ENCODE results near the gene ITGBL1. TPM values are rescaled to one million over a fixed set of nuclear protein-coding genes. Genes with fewer than 3 reads are reported as not detected.

The ITGBL1 gene
- total RNA-seq, 1 donor: 398 TPM

DNA sequence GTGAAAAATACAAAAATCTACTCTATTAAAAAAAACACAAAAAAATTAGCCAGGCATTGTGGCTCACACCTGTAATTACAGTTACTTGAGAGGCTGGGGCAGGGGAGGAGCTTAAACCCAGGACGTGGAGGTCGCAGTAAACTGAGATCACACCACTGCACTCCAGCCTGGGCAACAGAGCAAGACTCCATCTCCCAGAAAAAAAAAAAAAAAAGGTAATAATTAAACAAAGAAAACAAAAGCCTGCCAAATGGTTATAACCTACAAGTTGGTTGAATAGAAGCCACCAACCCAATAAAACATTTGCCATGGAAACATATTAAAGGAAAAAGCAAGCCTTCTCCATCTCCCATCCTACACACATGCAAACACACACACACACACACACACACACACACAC lies 255.2 kb downstream of the ITGBL1 start:
- Histone ChIP-seq H3K4me3 (ENCODE audit: insufficient read depth, low read length) (no peak overlapping the region), H2AFZ (ENCODE audit: low read length) (no peak overlapping the region), H4K20me1 (ENCODE audit: insufficient read depth, low read length) (peaks cover 12% of the 10 kb centered on the region), H3K36me3 (ENCODE audit: insufficient read depth, low read length) (peaks cover 48% of the 10 kb centered on the region), H3K4me1 (ENCODE audit: insufficient read depth, low read length) (peaks cover 17% of the 10 kb centered on the region), H3K9me3 (ENCODE audit: low read depth, low read length) (no peaks in the 10 kb centered on the region), H3K79me2 (ENCODE audit: insufficient read depth, low read length) (no peaks in the 10 kb centered on the region), H3K4me2 (ENCODE audit: insufficient read depth, low read length) (no peak overlapping the region), H3K27ac (ENCODE audit: low read depth, low read length) (no peak overlapping the region), H3K27me3 (ENCODE audit: insufficient read depth, low read length) (no peaks in the 10 kb centered on the region)
- TF ChIP-seq, protein P1, sequence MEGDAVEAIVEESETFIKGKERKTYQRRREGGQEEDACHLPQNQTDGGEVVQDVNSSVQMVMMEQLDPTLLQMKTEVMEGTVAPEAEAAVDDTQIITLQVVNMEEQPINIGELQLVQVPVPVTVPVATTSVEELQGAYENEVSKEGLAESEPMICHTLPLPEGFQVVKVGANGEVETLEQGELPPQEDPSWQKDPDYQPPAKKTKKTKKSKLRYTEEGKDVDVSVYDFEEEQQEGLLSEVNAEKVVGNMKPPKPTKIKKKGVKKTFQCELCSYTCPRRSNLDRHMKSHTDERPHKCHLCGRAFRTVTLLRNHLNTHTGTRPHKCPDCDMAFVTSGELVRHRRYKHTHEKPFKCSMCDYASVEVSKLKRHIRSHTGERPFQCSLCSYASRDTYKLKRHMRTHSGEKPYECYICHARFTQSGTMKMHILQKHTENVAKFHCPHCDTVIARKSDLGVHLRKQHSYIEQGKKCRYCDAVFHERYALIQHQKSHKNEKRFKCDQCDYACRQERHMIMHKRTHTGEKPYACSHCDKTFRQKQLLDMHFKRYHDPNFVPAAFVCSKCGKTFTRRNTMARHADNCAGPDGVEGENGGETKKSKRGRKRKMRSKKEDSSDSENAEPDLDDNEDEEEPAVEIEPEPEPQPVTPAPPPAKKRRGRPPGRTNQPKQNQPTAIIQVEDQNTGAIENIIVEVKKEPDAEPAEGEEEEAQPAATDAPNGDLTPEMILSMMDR (IDR thresholded peaks at IDR 0.05; ENCODE audit: extremely low read depth, low read depth, low read length): no peak
- DNase-seq (ENCODE audit: insufficient read length, low spot score, missing footprints): no peak

DNA sequence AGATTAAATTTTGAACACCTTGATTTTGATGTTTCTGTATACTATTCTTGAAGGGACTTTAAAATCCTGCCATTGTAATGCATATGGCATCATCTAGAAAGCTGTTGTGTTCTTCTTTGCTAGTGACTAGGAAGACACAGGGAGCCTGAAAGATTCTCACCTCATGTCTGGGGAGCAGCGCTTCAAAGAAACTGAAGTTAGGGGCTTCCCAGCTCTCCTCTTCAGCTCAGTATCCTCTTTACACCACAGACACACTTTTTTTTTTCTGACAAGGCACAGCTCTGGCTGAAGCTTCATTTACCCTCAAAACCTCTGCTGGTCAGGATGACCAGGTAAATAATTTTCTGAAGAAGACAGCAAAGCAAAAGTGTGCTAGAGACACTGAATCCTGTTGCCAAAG lies 255.6 kb downstream of the ITGBL1 start:
- H3K79me2 ChIP-seq (ENCODE audit: insufficient read depth, low read length): no peaks in the 10 kb centered on the region
- H3K9me3 ChIP-seq (ENCODE audit: low read depth, low read length): no peaks in the 10 kb centered on the region
- peaks cover 52% of the 10 kb centered on the region for H3K36me3 ChIP-seq (ENCODE audit: insufficient read depth, low read length)
- no peak for DNase-seq (ENCODE audit: insufficient read length, low spot score, missing footprints)
- H3K27me3 ChIP-seq (ENCODE audit: insufficient read depth, low read length): no peaks in the 10 kb centered on the region
- H4K20me1 ChIP-seq (ENCODE audit: insufficient read depth, low read length): peaks cover 12% of the 10 kb centered on the region
- H3K27ac ChIP-seq (ENCODE audit: low read depth, low read length): no peak overlapping the region
- TF ChIP-seq, protein P1 (IDR thresholded peaks at IDR 0.05; ENCODE audit: extremely low read depth, low read depth, low read length): no peak
- no peak overlapping the region for H2AFZ ChIP-seq (ENCODE audit: low read length)
- H3K4me1 ChIP-seq (ENCODE audit: insufficient read depth, low read length): peaks cover 17% of the 10 kb centered on the region
- H3K4me3 ChIP-seq (ENCODE audit: insufficient read depth, low read length): no peak overlapping the region
- H3K4me2 ChIP-seq (ENCODE audit: insufficient read depth, low read length): no peak overlapping the region

DNA sequence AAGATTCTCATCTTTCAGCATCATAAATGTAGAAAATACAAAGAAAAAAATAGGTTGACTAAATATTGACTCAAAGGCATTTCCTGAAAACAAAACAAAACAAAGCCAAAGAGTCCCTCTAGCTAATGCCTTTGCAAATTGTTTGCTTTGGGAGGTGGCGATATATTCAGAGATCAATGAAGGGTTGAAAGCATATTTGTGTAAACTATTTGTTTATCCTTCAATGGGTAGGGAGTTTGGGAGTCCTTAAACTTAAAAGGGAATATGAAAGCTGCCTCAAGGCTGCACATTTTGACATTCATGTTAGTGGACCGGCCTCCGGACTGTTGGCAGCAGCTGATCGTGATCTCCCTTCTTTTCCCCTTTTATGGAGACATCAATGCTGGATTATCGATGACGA lies 257.5 kb downstream of the ITGBL1 start:
- TF ChIP-seq, protein P1 (IDR thresholded peaks at IDR 0.05; ENCODE audit: extremely low read depth, low read depth, low read length): no peak
- DNase-seq (ENCODE audit: insufficient read length, low spot score, missing footprints): no peak

DNA sequence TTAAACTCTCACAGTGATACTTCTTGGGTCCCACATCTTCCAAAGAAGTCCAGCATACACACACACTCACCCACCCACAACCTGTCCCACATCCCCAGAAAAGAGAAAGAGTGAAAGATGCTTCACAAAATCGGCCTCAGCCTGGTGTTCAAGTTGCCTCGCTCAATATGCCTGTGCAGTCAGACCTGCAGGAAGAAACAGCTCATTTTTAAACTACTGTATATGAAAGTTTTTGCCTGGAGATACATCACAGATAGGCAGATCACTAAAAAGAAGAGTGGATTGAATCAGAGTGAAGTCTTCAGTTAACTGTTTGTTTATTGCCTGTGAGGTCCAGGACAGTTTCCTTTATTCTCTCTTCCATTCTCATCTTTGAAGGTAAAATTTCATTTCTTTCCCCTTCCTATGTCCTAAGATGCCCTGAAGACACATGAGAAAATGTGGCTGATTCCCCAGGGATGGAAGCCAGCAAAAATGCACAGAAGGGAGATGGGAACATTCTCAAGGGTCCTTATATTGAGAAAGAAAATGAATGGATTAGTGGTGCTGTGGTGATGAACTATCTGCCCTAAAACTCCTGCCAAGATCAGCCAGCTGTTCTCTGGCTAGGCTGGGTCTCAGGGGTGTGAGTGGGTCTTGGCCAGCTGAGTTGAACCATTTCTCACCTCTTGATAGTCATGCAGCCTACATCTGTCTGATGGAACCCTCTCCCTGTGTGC lies 259.0 kb downstream of the ITGBL1 start:
- peaks cover 77% of the 10 kb centered on the region for H3K36me3 ChIP-seq (ENCODE audit: insufficient read depth, low read length)
- H3K79me2 ChIP-seq (ENCODE audit: insufficient read depth, low read length): no peaks in the 10 kb centered on the region
- peaks cover 8% of the 10 kb centered on the region for H3K4me1 ChIP-seq (ENCODE audit: insufficient read depth, low read length)
- no peak overlapping the region for H3K4me3 ChIP-seq (ENCODE audit: insufficient read depth, low read length)
- DNase-seq (ENCODE audit: insufficient read length, low spot score, missing footprints): no peak
- H3K27ac ChIP-seq (ENCODE audit: low read depth, low read length): no peak overlapping the region
- no peaks in the 10 kb centered on the region for H3K9me3 ChIP-seq (ENCODE audit: low read depth, low read length)
- H2AFZ ChIP-seq (ENCODE audit: low read length): no peak overlapping the region
- peaks cover 4% of the 10 kb centered on the region for H4K20me1 ChIP-seq (ENCODE audit: insufficient read depth, low read length)
- H3K27me3 ChIP-seq (ENCODE audit: insufficient read depth, low read length): no peaks in the 10 kb centered on the region
- H3K4me2 ChIP-seq (ENCODE audit: insufficient read depth, low read length): no peak overlapping the region
- TF ChIP-seq, protein P1 (IDR thresholded peaks at IDR 0.05; ENCODE audit: extremely low read depth, low read depth, low read length): no peak

More for the DNA sequence above, 257.5 kb downstream of the ITGBL1 start:
- Histone ChIP-seq H3K27me3 (ENCODE audit: insufficient read depth, low read length) (no peaks in the 10 kb centered on the region), H2AFZ (ENCODE audit: low read length) (no peak overlapping the region), H3K79me2 (ENCODE audit: insufficient read depth, low read length) (no peaks in the 10 kb centered on the region), H3K4me2 (ENCODE audit: insufficient read depth, low read length) (no peak overlapping the region), H3K4me1 (ENCODE audit: insufficient read depth, low read length) (peaks cover 17% of the 10 kb centered on the region), H3K4me3 (ENCODE audit: insufficient read depth, low read length) (no peak overlapping the region), H3K27ac (ENCODE audit: low read depth, low read length) (no peak overlapping the region), H3K36me3 (ENCODE audit: insufficient read depth, low read length) (peaks cover 68% of the 10 kb centered on the region), H3K9me3 (ENCODE audit: low read depth, low read length) (no peaks in the 10 kb centered on the region), H4K20me1 (ENCODE audit: insufficient read depth, low read length) (peaks cover 12% of the 10 kb centered on the region)

All from osteoblast (primary cell).